HG02981 (cell line): Measurements from ENCODE around the gene KLHL17.
"Not testable (repeated sequence)": the region's sequence is repeated elsewhere in the genome, so short reads cannot be mapped to it uniquely, and the experiment has no call there.

Experiments used
- ATAC-seq: cut with Tn5 transposase; IDR thresholded peaks from one replicate; pipeline ENCODE4 v1.9.1; 2021; ENCODE audit warnings: mild to moderate bottlenecking, moderate library complexity; ENCODE audit not compliant: unreplicated experiment

Gene KLHL17

GRCh38 chr1:980137-980571, 19.8 kb downstream of the KLHL17 start:
- no peak for ATAC-seq

GRCh38 chr1:980602-981395, 20.4 kb downstream of the KLHL17 start:
- ATAC-seq, result no peak

GRCh38 chr1:981491-981954, 21.1 kb downstream of the KLHL17 start:
- ATAC-seq, result no peak

- ATAC-seq, result no peak
These were observed 21.7 kb downstream of the KLHL17 start, which contains the start of gene PERM1 for GRCh38 chr1:981955-982558. TSS of gene PERM1 (minus strand) at chr1:982093. CDS start at chr1:981029, 1,064 bp downstream.

- no peak for ATAC-seq
These were observed 22.5 kb downstream of the KLHL17 start for GRCh38 chr1:982765-983436.

GRCh38 chr1:983798-984475, 23.6 kb downstream of the KLHL17 start:
- ATAC-seq, result no peak

- ATAC-seq, result no peak
These were observed 24.1 kb downstream of the KLHL17 start for GRCh38 chr1:984476-984814.

GRCh38 chr1:985126-985525, 24.7 kb downstream of the KLHL17 start:
- ATAC-seq, result no peak

- ATAC-seq, result not testable (repeated sequence)
These were observed 27.7 kb downstream of the KLHL17 start for GRCh38 chr1:988061-988460.

- not testable (repeated sequence) for ATAC-seq
These were observed 30.9 kb downstream of the KLHL17 start for GRCh38 chr1:991275-991674.

GRCh38 chr1:991895-992294, 31.5 kb downstream of the KLHL17 start:
- ATAC-seq, result no peak

GRCh38 chr1:992362-992761, 32.0 kb downstream of the KLHL17 start:
- ATAC-seq, result no peak

GRCh38 chr1:993379-993995, 33.1 kb downstream of the KLHL17 start:
- no peak for ATAC-seq

- not testable (repeated sequence) for ATAC-seq
These were observed 34.2 kb downstream of the KLHL17 start for GRCh38 chr1:994546-994945.

- ATAC-seq, result no peak
These were observed 35.6 kb downstream of the KLHL17 start for GRCh38 chr1:995665-996633.

- no peak for ATAC-seq
These were observed 36.7 kb downstream of the KLHL17 start for GRCh38 chr1:996851-997712.

GRCh38 chr1:997713-997992, 37.3 kb downstream of the KLHL17 start:
- no peak for ATAC-seq

GRCh38 chr1:997993-998744, 37.8 kb downstream of the KLHL17 start:
- no peak for ATAC-seq

GRCh38 chr1:998745-998994, 38.3 kb downstream of the KLHL17 start:
- no peak for ATAC-seq
